Measurements from ENCODE around the gene GFER.
A peak's percentile ranks its signal among the peaks of the same experiment; 100 is the strongest.

- peak; percentile 91 for TF ChIP-seq CTCF (IDR thresholded peaks at IDR 0.05)
- no peak for TF ChIP-seq USF2 (IDR thresholded peaks at IDR 0.05; ENCODE audit: borderline replicate concordance, low read depth, low read length)
- TF ChIP-seq JUND (IDR thresholded peaks at IDR 0.05), result no peak
- TF ChIP-seq YY1 (IDR thresholded peaks at IDR 0.05; ENCODE audit: low read depth), result no peak
- no peak for TF ChIP-seq FOXM1 (IDR thresholded peaks at IDR 0.05; ENCODE audit: low read depth)
- no peak for TF ChIP-seq TCF12 (IDR thresholded peaks at IDR 0.05)
- no peak for TF ChIP-seq TAF1 (IDR thresholded peaks at IDR 0.05; ENCODE audit: borderline replicate concordance, low read depth, low read length)
- no peak for TF ChIP-seq EP300 (IDR thresholded peaks at IDR 0.05; ENCODE audit: borderline replicate concordance in 1 of 2, low read depth in 1 of 2, low read length in 1 of 2)
- TF ChIP-seq RFX5 (IDR thresholded peaks at IDR 0.05; ENCODE audit: low read length), result no peak
- no peak for TF ChIP-seq IRF3 (IDR thresholded peaks at IDR 0.05; ENCODE audit: low read depth, low read length)
- no peak for TF ChIP-seq MAX (IDR thresholded peaks at IDR 0.05; ENCODE audit: low read depth)
Observed at GRCh38 chr16:2003827-2004641, 20.0 kb downstream of the GFER start.
